ENCODE results near the gene DNAH5.
"Not testable (repeated sequence)": the region's sequence is repeated elsewhere in the genome, so short reads cannot be mapped to it uniquely, and the experiment has no call there.

Gene DNAH5

GRCh38 chr5:13944560-13945199 lies at the start of gene DNAH5:
Gene DNAH5, minus strand, starts transcription at chr5:13944688. Its CDS starts 250 bp downstream, at chr5:13944438.
- no peak for DNase-seq (ENCODE audit: low read depth)

GRCh38 chr5:13993926-13994325 lies 49.4 kb upstream of the DNAH5 start:
- DNase-seq (ENCODE audit: low read depth): no peak

- no peak for DNase-seq (ENCODE audit: low read depth)
Observed at GRCh38 chr5:13992795-13993194, 48.3 kb upstream of the DNAH5 start.

- DNase-seq (ENCODE audit: low read depth): no peak
Observed at GRCh38 chr5:13991365-13991764, 46.9 kb upstream of the DNAH5 start.

- no peak for DNase-seq (ENCODE audit: low read depth)
Observed at GRCh38 chr5:13990896-13991295, 46.4 kb upstream of the DNAH5 start.

GRCh38 chr5:13989832-13990231 lies 45.3 kb upstream of the DNAH5 start:
- DNase-seq (ENCODE audit: low read depth): no peak

- DNase-seq (ENCODE audit: low read depth): no peak
Observed at GRCh38 chr5:13987843-13988464, 43.5 kb upstream of the DNAH5 start.

GRCh38 chr5:13985731-13986418 lies 41.4 kb upstream of the DNAH5 start:
- DNase-seq (ENCODE audit: low read depth): no peak

- DNase-seq (ENCODE audit: low read depth): not testable (repeated sequence)
Observed at GRCh38 chr5:13984888-13985287, 40.4 kb upstream of the DNAH5 start.

- DNase-seq (ENCODE audit: low read depth): no peak
Observed at GRCh38 chr5:13976867-13977830, 32.7 kb upstream of the DNAH5 start.

GRCh38 chr5:13976223-13976622 lies 31.7 kb upstream of the DNAH5 start:
- no peak for DNase-seq (ENCODE audit: low read depth)

- no peak for DNase-seq (ENCODE audit: low read depth)
Observed at GRCh38 chr5:13975246-13975645, 30.8 kb upstream of the DNAH5 start.

GRCh38 chr5:13973724-13974123 lies 29.2 kb upstream of the DNAH5 start:
- no peak for DNase-seq (ENCODE audit: low read depth)

GRCh38 chr5:13972029-13972428 lies 27.5 kb upstream of the DNAH5 start:
- DNase-seq (ENCODE audit: low read depth): no peak

GRCh38 chr5:13957032-13957645 lies 12.7 kb upstream of the DNAH5 start:
- no peak for DNase-seq (ENCODE audit: low read depth)

GRCh38 chr5:13956471-13956870 lies 12.0 kb upstream of the DNAH5 start:
- no peak for DNase-seq (ENCODE audit: low read depth)

- DNase-seq (ENCODE audit: low read depth): no peak
Observed at GRCh38 chr5:13955896-13956295, 11.4 kb upstream of the DNAH5 start.

GRCh38 chr5:13946111-13946510 lies 1.6 kb upstream of the DNAH5 start:
- no peak for DNase-seq (ENCODE audit: low read depth)

- DNase-seq (ENCODE audit: low read depth): no peak
Observed at GRCh38 chr5:13945271-13945670, 783 bp upstream of the DNAH5 start.

GRCh38 chr5:13943676-13944075 lies 812 bp downstream of the DNAH5 start:
- DNase-seq (ENCODE audit: low read depth): no peak

- DNase-seq (ENCODE audit: low read depth): no peak
Observed at GRCh38 chr5:13941468-13941867, 3.0 kb downstream of the DNAH5 start.

- DNase-seq (ENCODE audit: low read depth): no peak
Observed at GRCh38 chr5:13939638-13940037, 4.8 kb downstream of the DNAH5 start.

Measured in stimulated activated CD8-positive, alpha-beta memory T cell treated with anti-CD3 and anti-CD28 coated beads, Interleukin-15, amount 100 ng/mL, for 24 hours (primary cell).